CD4-positive, alpha-beta T cell (primary cell): Measurements from ENCODE around the gene GPC5. TPM values are rescaled to one million over a fixed set of nuclear protein-coding genes. Genes with fewer than 3 reads are reported as not detected.

Source experiments
- ATAC-seq: fragments of 200-7000 bp; cut with Tn5 transposase; one replicate; pipeline ENCODE4 v1.10.0; 2022; ENCODE audit warnings: mild to moderate bottlenecking; ENCODE audit not compliant: poor library complexity
- CTCF ChIA-PET: fragments of 350-600 bp; sonication (Branson Sonifier 250); formaldehyde crosslinking; loops from one replicate; lab custom pipeline; 2021; ENCODE audit warnings: antibody characterized with exemption, inconsistent platforms; lab: Charles Lee
- POLR2A ChIA-PET: fragments of 350-600 bp; sonication (Branson Sonifier 250); formaldehyde crosslinking; loops from one replicate; lab custom pipeline; 2021; ENCODE audit warnings: antibody characterized with exemption, inconsistent platforms; lab: Charles Lee
- DNase-seq, 14 experiments: peaks; one replicate each; pipeline ENCODE4 v3.0.0-alpha.2; 2013 to 2020; ENCODE audit warnings: mixed read lengths in 2 of 14
- H3K27ac ChIP-seq, 2 donors: one replicate each; pipeline versions ENCODE4 v1.5.1 to v1.7.0; 2013; ENCODE audit warnings: low read length in 2 of 2, low read depth in 1 of 2, mild to moderate bottlenecking in 1 of 2
- H3K27me3 ChIP-seq, 2 experiments: 1 replicate in 1 of 2; 2 replicates in 1 of 2; pipeline versions ENCODE4 v1.6.1 to v1.7.0; 2013; ENCODE audit warnings: low read length in 2 of 2, control low read depth in 1 of 2, mild to moderate bottlenecking in 1 of 2, moderate library complexity in 1 of 2; ENCODE audit not compliant: insufficient read depth in 2 of 2, control insufficient read depth in 1 of 2
- H3K36me3 ChIP-seq: one replicate; pipeline ENCODE4 v1.6.1; 2013; ENCODE audit warnings: low read length, control low read depth; ENCODE audit not compliant: insufficient read depth
- H3K4me1 ChIP-seq: one replicate; pipeline ENCODE4 v1.6.1; 2013; ENCODE audit warnings: low read length, control low read depth; ENCODE audit not compliant: insufficient read depth
- H3K4me3 ChIP-seq: one replicate; pipeline ENCODE4 v1.5.1; 2013; ENCODE audit warnings: mild to moderate bottlenecking, low read length, moderate library complexity
- H3K9me3 ChIP-seq, 2 experiments: 1 replicate in 1 of 2; 2 replicates in 1 of 2; pipeline versions ENCODE4 v1.6.1 to v1.7.0; 2013; ENCODE audit warnings: low read length in 2 of 2, mild to moderate bottlenecking in 2 of 2, control low read depth in 1 of 2, moderate library complexity in 1 of 2; ENCODE audit not compliant: control insufficient read depth in 1 of 2, insufficient read depth in 1 of 2
- H3K27ac Mint-ChIP-seq: one replicate; pipeline ENCODE4 v1.8.0; 2020; ENCODE audit warnings: mixed read lengths
- H3K27me3 Mint-ChIP-seq: one replicate; pipeline ENCODE4 v1.8.0; 2021; ENCODE audit warnings: mixed read lengths
- H3K36me3 Mint-ChIP-seq: one replicate; pipeline ENCODE4 v1.8.0; 2021; ENCODE audit warnings: low read depth, mixed read lengths
- H3K4me1 Mint-ChIP-seq: one replicate; pipeline ENCODE4 v1.8.0; 2021; ENCODE audit warnings: low read depth, mixed read lengths
- H3K4me3 Mint-ChIP-seq: one replicate; pipeline ENCODE4 v1.8.0; 2020; ENCODE audit warnings: mild to moderate bottlenecking, mixed read lengths
- H3K9me3 Mint-ChIP-seq: one replicate; pipeline ENCODE4 v1.8.0; 2020; ENCODE audit warnings: mixed read lengths
- CTCF ChIP-seq: fragments of 200-600 bp; IDR thresholded peaks from one replicate; pipeline ENCODE4 v1.8.0; 2022; ENCODE audit warnings: antibody characterized with exemption, mild to moderate bottlenecking
- intact Hi-C, 2 experiments: fragments of 100-400 bp; cut with DNase I in 1 of 2; cut with micrococcal nuclease in 1 of 2; formaldehyde crosslinking; loops; one replicate each; pipeline versions ENCODE4 v1.15.1 to v1.9.0; 2023 to 2025; cut with DNase I, micrococcal nuclease
- total RNA-seq, 174 experiments: library from RNA in 2 of 174; stranded (reverse) in 2 of 174; gene quantifications; one replicate each; pipeline ENCODE4 v1.2.3 and lab custom pipeline; 2021 to 2026

The GPC5 gene
- total RNA-seq, 2 experiments from 2014 or later, result not detected

- POLR2A ChIA-PET, result no interaction called here
- ATAC-seq, result no peak
- H3K27me3 ChIP-seq, result no peaks in the 10 kb centered on the region
- no peak overlapping the region for H3K27ac Mint-ChIP-seq
- H3K36me3 Mint-ChIP-seq, result no peaks in the 10 kb centered on the region
- CTCF ChIA-PET, result no interaction called here
- H3K9me3 ChIP-seq, result peaks cover 0 to 6% of the 10 kb centered on the region in 2 experiments
- no peaks in the 10 kb centered on the region for H3K27me3 Mint-ChIP-seq
- TF ChIP-seq CTCF, result no peak
- DNase-seq, result no peak
- H3K4me3 ChIP-seq, result no peak overlapping the region
- H3K9me3 Mint-ChIP-seq, result peaks cover 2% of the 10 kb centered on the region
- no peaks in the 10 kb centered on the region for H3K4me1 ChIP-seq
- no peak overlapping the region for H3K4me3 Mint-ChIP-seq
- H3K4me1 Mint-ChIP-seq, result no peaks in the 10 kb centered on the region
- H3K36me3 ChIP-seq, result no peaks in the 10 kb centered on the region
- intact Hi-C loops, result no loop called here
- H3K27ac ChIP-seq, result no peak overlapping the region
Observed at GRCh38 chr13:92012787-92013186, 614.4 kb downstream of the GPC5 start.

- H3K4me3 ChIP-seq, result no peak overlapping the region
Observed at GRCh38 chr13:92017737-92018136, 619.3 kb downstream of the GPC5 start.

DNA sequence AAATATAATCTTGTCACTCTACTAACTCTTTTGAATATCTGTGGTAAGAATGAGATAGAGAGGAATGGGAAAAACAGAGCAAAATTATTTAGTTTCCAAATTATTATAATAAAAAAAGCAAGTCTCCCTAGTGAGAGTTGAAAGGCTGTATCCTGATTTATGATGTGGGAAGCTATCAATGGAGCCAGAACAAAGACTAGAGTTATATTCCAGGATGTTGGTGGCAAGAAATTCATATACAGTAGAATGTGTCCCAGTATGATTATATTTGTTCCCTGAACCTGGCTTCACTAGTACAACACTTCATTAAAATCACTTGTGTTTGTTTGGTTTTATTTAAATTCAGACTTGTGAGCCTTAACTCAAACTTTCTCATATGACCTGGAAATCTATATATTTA, 630.3 kb downstream of the GPC5 start:
- CTCF ChIA-PET, result no interaction called here
- H3K27me3 ChIP-seq, result no peaks in the 10 kb centered on the region
- no peak overlapping the region for H3K4me3 Mint-ChIP-seq
- no peak overlapping the region for H3K27ac ChIP-seq
- peaks cover 12% of the 10 kb centered on the region for H3K9me3 Mint-ChIP-seq
- DNase-seq (no peak), ATAC-seq (no peak)
- H3K4me1 ChIP-seq, result no peaks in the 10 kb centered on the region
- intact Hi-C loops, result no loop called here
- H3K27ac Mint-ChIP-seq, result no peak overlapping the region
- H3K4me1 Mint-ChIP-seq, result no peaks in the 10 kb centered on the region
- no peaks in the 10 kb centered on the region for H3K27me3 Mint-ChIP-seq
- POLR2A ChIA-PET, result no interaction called here
- peaks cover 0 to 4% of the 10 kb centered on the region in 2 experiments for H3K9me3 ChIP-seq
- no peak overlapping the region for H3K4me3 ChIP-seq
- H3K36me3 ChIP-seq, result no peaks in the 10 kb centered on the region
- no peak for TF ChIP-seq CTCF
- H3K36me3 Mint-ChIP-seq, result no peaks in the 10 kb centered on the region

More at GRCh38 chr13:92017737-92018136, 619.3 kb downstream of the GPC5 start:
- TF ChIP-seq CTCF, result no peak
- H3K4me1 Mint-ChIP-seq, result no peaks in the 10 kb centered on the region
- Histone ChIP-seq H3K27me3 (no peaks in the 10 kb centered on the region), H3K27ac (no peak overlapping the region), H3K36me3 (no peaks in the 10 kb centered on the region), H3K9me3 (peaks cover 0 to 4% of the 10 kb centered on the region in 2 experiments), H3K4me1 (no peaks in the 10 kb centered on the region)
- ChIA-PET CTCF (no interaction called here), POLR2A (no interaction called here)
- ATAC-seq, result no peak
- no peaks in the 10 kb centered on the region for H3K27me3 Mint-ChIP-seq
- no peaks in the 10 kb centered on the region for H3K36me3 Mint-ChIP-seq
- no peak overlapping the region for H3K4me3 Mint-ChIP-seq
- H3K9me3 Mint-ChIP-seq, result peaks cover 8% of the 10 kb centered on the region
- H3K27ac Mint-ChIP-seq, result no peak overlapping the region
- intact Hi-C loops, result no loop called here
- no peak for DNase-seq
